ENCODE results near the gene MYH4. TPM values are rescaled to one million over a fixed set of nuclear protein-coding genes. Genes with fewer than 3 reads are reported as not detected.

MYH4 gene
- total and polyA plus RNA-seq, 10 of the 15 experiments (the other 5 are each of a cell fraction or from before 2014, with no cell fraction given), result not detected

- intact Hi-C loops (cut with micrococcal nuclease; ENCODE audit: unreplicated experiment), result no loop called here
- Histone ChIP-seq H4K20me1 (ENCODE audit: control insufficient read depth, insufficient read depth) (no peaks in the 10 kb centered on the region), H3K27ac (ENCODE audit: control insufficient read depth, insufficient read depth) (no peak within 1 kb of the TSS), H3K9me3 (replicated peaks; ENCODE audit: control insufficient read depth, insufficient read depth, low read length) (no peaks in the 10 kb centered on the region), H3K36me3 (ENCODE audit: control insufficient read depth in 2 of 2, insufficient read depth in 2 of 2, low read length in 1 of 2) (no peaks in the 10 kb centered on the region), H3K4me2 (ENCODE audit: control insufficient read depth, insufficient read depth) (no peak within 1 kb of the TSS), H3K79me2 (ENCODE audit: control insufficient read depth, insufficient read depth, low read length) (no peaks in the 10 kb centered on the region), H3K9ac (ENCODE audit: control insufficient read depth, insufficient read depth, low read length) (no peak within 1 kb of the TSS), H3K4me3 (no peak within 1 kb of the TSS), H3K27me3 (replicated peaks in 1 of 2; ENCODE audit: control insufficient read depth in 2 of 2, insufficient read depth in 2 of 2, low read length in 1 of 2) (no peaks in the 10 kb centered on the region), H3K4me1 (ENCODE audit: control insufficient read depth, insufficient read depth, low read length) (no peaks in the 10 kb centered on the region), H2AFZ (ENCODE audit: control insufficient read depth, low read depth, low read length) (no peak within 1 kb of the TSS)
- BruUV-seq (replicated peaks), result no TSS peak
- in situ Hi-C loops (cut with MboI), result no loop called here
- WGBS (ENCODE audit: insufficient coverage, insufficient replicate concordance, low lambda C conversion rate, missing lambda C conversion rate), result 32% methylated on average over 11 of the region's 11 CpGs
- POLR2A ChIA-PET, result interaction anchor here (0.7 kb wide), 1 partner anchor 1502 kb away, joined by 7 read pairs; no protein-coding TSS in a partner anchor
- DNase-seq (ENCODE audit: low read depth, low spot score), result no peak
- no peak for ATAC-seq
- FAIRE-seq, result no peak
- SMC1A ChIA-PET (ENCODE audit: uncharacterized antibody, unreplicated experiment), result no interaction called here
- RAD21 ChIA-PET (ENCODE audit: unreplicated experiment), result no interaction called here
- CTCF ChIA-PET, result interaction anchor here (0.7 kb wide), 1 partner anchor 32 kb away, joined by 3 read pairs; no protein-coding TSS in a partner anchor
- TF ChIP-seq REST (IDR thresholded peaks at IDR 0.05; ENCODE audit: low read depth, low read length), result no peak
- TF ChIP-seq GABPA (IDR thresholded peaks at IDR 0.05; ENCODE audit: low read depth), result no peak
- TF ChIP-seq ZNF384 (IDR thresholded peaks at IDR 0.05; ENCODE audit: borderline replicate concordance, low read depth, low read length), result no peak
- no peak for TF ChIP-seq STAT1 (conservative IDR thresholded peaks at IDR 0.05)
- no peak for TF ChIP-seq ATF3 (IDR thresholded peaks at IDR 0.05; ENCODE audit: borderline replicate concordance, extremely low read depth, low read depth, low read length)
- TF ChIP-seq HCFC1 (IDR thresholded peaks at IDR 0.05; ENCODE audit: low read length), result no peak
- no peak for TF ChIP-seq BMI1 (IDR thresholded peaks at IDR 0.05; ENCODE audit: borderline replicate concordance)
- no peak for TF ChIP-seq SKIL (IDR thresholded peaks at IDR 0.05; ENCODE audit: low read depth, poor library complexity, severe bottlenecking)
- TF ChIP-seq TBL1XR1 (IDR thresholded peaks at IDR 0.05; ENCODE audit: low read depth, low read length), result no peak
- TF ChIP-seq CHD2 (IDR thresholded peaks at IDR 0.05; ENCODE audit: borderline replicate concordance, low read depth, low read length), result no peak
- TF ChIP-seq JUND (IDR thresholded peaks at IDR 0.05; ENCODE audit: low read depth, low read length), result no peak
- TF ChIP-seq CHD1 (IDR thresholded peaks at IDR 0.05; ENCODE audit: low read depth, low read length), result no peak
- TF ChIP-seq WRNIP1 (IDR thresholded peaks at IDR 0.05; ENCODE audit: borderline replicate concordance, low read depth, low read length), result no peak
- TF ChIP-seq NR2C1 (IDR thresholded peaks at IDR 0.05), result no peak
- no peak for TF ChIP-seq IKZF2 (IDR thresholded peaks at IDR 0.05)
- TF ChIP-seq KLF5 (IDR thresholded peaks at IDR 0.05; ENCODE audit: partially characterized antibody), result no peak
- no peak for TF ChIP-seq TAF1 (IDR thresholded peaks at IDR 0.05; ENCODE audit: borderline replicate concordance, low read depth, low read length)
Measured at GRCh38 chr17:10518271-10519037, 49.1 kb upstream of the MYH4 start, which contains the start of gene MYH1. Gene MYH1 (minus strand): TSS chr17:10518542. CDS start chr17:10516642, 1,900 bp downstream.
